Stimulated activated CD8-positive, alpha-beta memory T cell treated with anti-CD3 and anti-CD28 coated beads, Interleukin-15, amount 100 ng/mL, for 48 hours (primary cell): Measurements from ENCODE around the gene FSTL4.

Source experiments
- DNase-seq, 2 donors: peaks; one replicate each; pipeline ENCODE4 v3.0.0-alpha.2; 2020; ENCODE audit warnings: low read depth in 2 of 2

Gene FSTL4

GRCh38 chr5:133610489-133611356, 1.6 kb downstream of the FSTL4 start:
- DNase-seq, result peak in 1 of 2 donors; percentile 30

GRCh38 chr5:133607451-133607850, 4.9 kb downstream of the FSTL4 start:
- no peak for DNase-seq

- no peak for DNase-seq
Measured at GRCh38 chr5:133606835-133607234, 5.5 kb downstream of the FSTL4 start.

DNA sequence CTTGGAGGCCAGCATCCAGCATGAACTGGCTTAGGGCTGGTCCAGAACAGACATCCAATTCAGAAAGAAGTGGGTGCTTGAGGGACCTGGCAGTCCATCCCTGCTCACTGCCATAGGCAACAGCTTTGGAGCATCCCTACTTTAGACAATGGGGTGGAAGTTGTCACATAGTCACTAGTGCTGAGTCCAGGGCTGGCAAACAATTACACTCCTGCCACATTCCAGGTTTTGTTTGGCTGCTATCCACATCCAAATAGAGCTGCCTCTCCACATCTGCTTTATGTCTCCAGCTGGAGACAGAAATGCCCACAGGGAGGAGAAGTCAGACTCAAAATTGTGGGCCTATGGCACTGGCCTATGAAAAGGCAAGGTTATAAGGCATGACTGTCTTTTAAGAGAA, 7.0 kb downstream of the FSTL4 start:
- no peak for DNase-seq

- DNase-seq, result no peak
Measured at GRCh38 chr5:133603711-133604110, 8.6 kb downstream of the FSTL4 start.

GRCh38 chr5:133602835-133603380, 9.4 kb downstream of the FSTL4 start:
- no peak for DNase-seq

DNA sequence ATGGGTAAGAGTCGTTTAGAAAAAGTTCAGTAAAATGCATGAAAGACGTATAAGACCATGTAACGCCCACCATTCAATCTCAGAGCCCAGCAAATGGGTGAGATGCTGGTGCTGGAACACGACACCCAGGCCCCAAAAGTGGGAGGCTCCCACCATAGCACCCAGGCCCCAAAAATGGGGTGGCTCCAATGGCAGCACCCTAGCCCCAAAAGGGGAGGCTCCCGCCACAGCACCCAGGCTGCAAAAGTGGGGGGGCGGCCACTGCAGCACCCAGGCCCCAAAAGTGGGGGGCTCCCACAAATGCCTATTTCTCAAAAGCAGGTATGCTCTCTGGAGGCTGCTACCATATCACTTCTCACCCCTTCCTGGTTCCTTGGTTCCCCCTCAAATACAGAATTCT, 12.7 kb downstream of the FSTL4 start:
- no peak for DNase-seq

GRCh38 chr5:133599044-133599443, 13.3 kb downstream of the FSTL4 start:
- DNase-seq, result no peak

GRCh38 chr5:133596049-133596448, 16.3 kb downstream of the FSTL4 start:
- DNase-seq, result no peak

DNA sequence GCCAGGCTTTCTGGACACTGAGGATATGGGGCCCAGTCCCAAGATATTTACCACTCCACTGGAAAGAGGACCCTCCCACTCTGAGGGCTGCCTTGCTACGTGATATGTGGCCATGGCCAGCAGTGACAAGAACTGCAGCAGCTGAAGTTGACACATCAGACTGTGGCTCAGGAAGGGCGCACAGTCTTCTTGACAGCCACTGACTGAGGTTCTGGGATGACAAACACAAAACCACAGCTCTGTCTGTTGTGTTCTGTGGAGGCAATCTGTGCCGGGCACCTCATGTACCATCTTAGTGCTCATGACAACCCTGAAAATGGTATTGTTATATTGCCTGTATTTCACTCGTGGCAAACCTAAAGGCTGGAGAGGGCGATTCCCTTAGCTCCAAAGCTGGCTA, 16.9 kb downstream of the FSTL4 start:
- DNase-seq, result no peak

GRCh38 chr5:133589286-133589685, 23.1 kb downstream of the FSTL4 start:
- DNase-seq, result no peak

GRCh38 chr5:133582971-133583370, 29.4 kb downstream of the FSTL4 start:
- no peak for DNase-seq

DNA sequence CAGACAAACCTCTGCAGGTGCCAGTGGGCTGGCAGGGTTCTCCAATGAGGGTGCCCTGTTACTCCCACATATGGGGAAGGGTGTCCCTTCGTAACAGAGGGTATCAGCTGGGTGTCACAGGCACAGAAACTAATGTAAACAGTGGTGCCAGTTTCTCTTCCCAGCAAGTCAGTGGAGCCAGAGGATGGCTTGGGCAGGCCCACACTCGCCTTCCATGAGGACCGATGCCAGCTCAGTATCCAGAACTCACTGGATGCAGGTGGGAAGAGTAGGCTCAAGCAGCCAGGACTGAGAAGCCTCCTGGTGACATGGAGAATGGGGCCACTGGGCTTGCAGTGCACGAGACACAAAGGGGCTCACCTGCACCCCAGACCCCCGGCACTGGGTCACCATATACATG, 30.4 kb downstream of the FSTL4 start:
- no peak for DNase-seq

DNA sequence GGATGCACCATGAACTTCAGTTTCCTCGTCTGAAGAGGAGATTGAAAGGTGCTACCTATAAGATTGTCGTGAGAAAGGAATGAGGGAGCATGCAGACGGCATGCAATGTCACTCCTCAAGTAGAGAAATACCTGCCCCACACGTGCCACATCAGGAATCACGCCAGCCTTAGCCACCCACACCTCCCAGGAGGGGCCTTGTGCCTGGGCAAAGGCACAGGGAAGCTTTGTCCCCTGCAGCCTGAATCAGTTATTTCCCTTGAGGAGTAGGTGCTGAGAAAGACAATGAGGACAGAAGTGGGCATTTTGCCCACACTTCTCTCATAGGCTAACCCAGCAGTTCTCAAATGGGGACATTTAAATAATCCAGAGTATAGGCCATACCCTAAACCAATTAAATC, 31.0 kb downstream of the FSTL4 start:
- DNase-seq, result no peak

DNA sequence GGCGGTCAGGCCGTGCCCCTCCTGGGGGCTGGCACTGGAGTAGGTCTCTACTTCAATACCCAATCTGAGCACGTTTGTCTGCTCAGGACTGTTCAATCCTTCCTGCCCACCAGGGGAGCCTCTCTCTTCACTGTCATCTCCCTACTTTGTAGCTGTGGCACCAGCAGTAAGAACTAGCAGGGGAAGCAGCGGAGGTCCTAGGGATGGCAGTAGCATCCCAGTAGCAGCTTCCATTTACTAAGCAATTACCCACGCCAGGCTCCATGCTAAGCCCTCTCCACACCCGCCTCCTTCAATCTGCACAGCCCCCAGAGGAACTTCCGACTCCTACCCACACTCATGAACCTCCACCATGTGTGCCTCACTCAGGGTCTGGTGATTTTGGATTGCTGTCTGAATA, 31.7 kb downstream of the FSTL4 start:
- DNase-seq, result no peak

- DNase-seq, result no peak
Measured at GRCh38 chr5:133579766-133580165, 32.6 kb downstream of the FSTL4 start.

- DNase-seq, result no peak
Measured at GRCh38 chr5:133569347-133569746, 43.0 kb downstream of the FSTL4 start.

- DNase-seq, result no peak
Measured at GRCh38 chr5:133565993-133566392, 46.3 kb downstream of the FSTL4 start.

- DNase-seq, result no peak
Measured at GRCh38 chr5:133564921-133565565, 47.3 kb downstream of the FSTL4 start.

DNA sequence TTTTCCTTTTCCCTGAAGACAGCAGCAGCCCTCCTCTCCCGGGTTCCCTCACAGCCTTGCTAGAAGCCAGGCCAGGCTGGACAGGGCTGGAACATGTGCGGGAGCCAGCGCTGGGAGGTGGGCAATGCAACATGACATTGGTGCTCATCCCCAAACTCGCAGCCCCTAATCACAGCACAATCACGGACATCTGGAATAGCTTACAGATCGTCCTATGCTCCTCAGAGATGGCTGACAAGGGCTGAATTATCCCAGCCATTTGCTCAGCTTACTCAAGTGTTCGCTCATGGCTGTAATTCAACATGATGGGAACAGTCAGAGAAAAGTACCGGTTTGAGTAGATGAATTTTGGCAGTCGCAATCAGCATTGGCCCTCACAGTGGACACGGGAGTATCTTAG, 49.8 kb downstream of the FSTL4 start:
- DNase-seq, result no peak

- no peak for DNase-seq
Measured at GRCh38 chr5:133559960-133560359, 52.4 kb downstream of the FSTL4 start.

DNA sequence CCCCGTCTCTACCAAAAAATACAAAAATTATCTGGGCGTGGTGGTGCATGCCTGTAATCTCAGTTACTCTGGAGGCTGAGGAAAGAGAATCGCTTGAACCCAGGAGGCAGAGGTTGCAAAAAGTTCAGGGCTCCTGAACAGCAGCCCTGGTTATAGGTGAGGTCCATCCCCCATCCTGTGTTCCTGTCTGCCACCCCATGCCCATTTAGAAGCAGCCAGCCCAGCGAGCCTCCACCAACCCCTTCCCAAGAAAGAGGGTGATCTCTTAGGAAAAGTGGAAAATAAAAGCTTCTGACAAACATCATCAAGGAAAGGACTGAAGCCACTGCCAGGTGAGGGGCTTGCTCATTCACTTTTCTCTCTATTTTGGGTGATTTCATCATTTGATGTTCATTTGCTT, 55.8 kb downstream of the FSTL4 start:
- DNase-seq, result no peak

- DNase-seq, result no peak
Measured at GRCh38 chr5:133554279-133554678, 58.1 kb downstream of the FSTL4 start.
